GM18520 (cell line): Measurements from ENCODE around the gene BORCS6.
"Not testable (repeated sequence)": the region's sequence is repeated elsewhere in the genome, so short reads cannot be mapped to it uniquely, and the experiment has no call there.

Source experiments
- ATAC-seq: cut with Tn5 transposase; IDR thresholded peaks from one replicate; pipeline ENCODE4 v1.9.1; 2021; ENCODE audit not compliant: unreplicated experiment

Gene BORCS6

GRCh38 chr17:8189711-8190477 is at the start of gene BORCS6:
BORCS6 (minus strand) TSS chr17:8190180; CDS start chr17:8190140, 40 bp downstream.
- ATAC-seq = peak; percentile 47

GRCh38 chr17:8237886-8238285 is 47.9 kb upstream of the BORCS6 start:
- no peak for ATAC-seq

- no peak for ATAC-seq
These were observed 47.2 kb upstream of the BORCS6 start for GRCh38 chr17:8237175-8237574.

- ATAC-seq = no peak
These were observed 45.7 kb upstream of the BORCS6 start for GRCh38 chr17:8235676-8236075.

- no peak for ATAC-seq
These were observed 44.6 kb upstream of the BORCS6 start for GRCh38 chr17:8234361-8235270.

- no peak for ATAC-seq
These were observed 41.7 kb upstream of the BORCS6 start for GRCh38 chr17:8231701-8232100.

GRCh38 chr17:8227238-8227581 is 37.2 kb upstream of the BORCS6 start:
- ATAC-seq = no peak

- no peak for ATAC-seq
These were observed 36.7 kb upstream of the BORCS6 start for GRCh38 chr17:8226536-8227237.

GRCh38 chr17:8225813-8226535 is 36.0 kb upstream of the BORCS6 start:
- ATAC-seq = no peak

GRCh38 chr17:8224891-8225812 is 35.2 kb upstream of the BORCS6 start:
- no peak for ATAC-seq

GRCh38 chr17:8223356-8224126 is 33.6 kb upstream of the BORCS6 start:
- ATAC-seq = no peak

- ATAC-seq = peak; percentile 25
These were observed 32.8 kb upstream of the BORCS6 start for GRCh38 chr17:8222630-8223355.

GRCh38 chr17:8222380-8222629 is 32.3 kb upstream of the BORCS6 start:
- peak; percentile 20 for ATAC-seq

GRCh38 chr17:8221663-8222379 is 31.8 kb upstream of the BORCS6 start:
- ATAC-seq = peak; percentile 38

- ATAC-seq = no peak
These were observed 31.0 kb upstream of the BORCS6 start for GRCh38 chr17:8220783-8221662.

- not testable (repeated sequence) for ATAC-seq
These were observed 24.0 kb upstream of the BORCS6 start for GRCh38 chr17:8214000-8214399.
